COR-L47 (cell line): ENCODE data around the gene WLS.
"Not testable (repeated sequence)": the region's sequence is repeated elsewhere in the genome, so short reads cannot be mapped to it uniquely, and the experiment has no call there.

Experiments used
- DNase-seq: peaks from one replicate; lab custom pipeline; 2025; lab: John Stamatoyannopoulos, UW

The WLS gene

DNA sequence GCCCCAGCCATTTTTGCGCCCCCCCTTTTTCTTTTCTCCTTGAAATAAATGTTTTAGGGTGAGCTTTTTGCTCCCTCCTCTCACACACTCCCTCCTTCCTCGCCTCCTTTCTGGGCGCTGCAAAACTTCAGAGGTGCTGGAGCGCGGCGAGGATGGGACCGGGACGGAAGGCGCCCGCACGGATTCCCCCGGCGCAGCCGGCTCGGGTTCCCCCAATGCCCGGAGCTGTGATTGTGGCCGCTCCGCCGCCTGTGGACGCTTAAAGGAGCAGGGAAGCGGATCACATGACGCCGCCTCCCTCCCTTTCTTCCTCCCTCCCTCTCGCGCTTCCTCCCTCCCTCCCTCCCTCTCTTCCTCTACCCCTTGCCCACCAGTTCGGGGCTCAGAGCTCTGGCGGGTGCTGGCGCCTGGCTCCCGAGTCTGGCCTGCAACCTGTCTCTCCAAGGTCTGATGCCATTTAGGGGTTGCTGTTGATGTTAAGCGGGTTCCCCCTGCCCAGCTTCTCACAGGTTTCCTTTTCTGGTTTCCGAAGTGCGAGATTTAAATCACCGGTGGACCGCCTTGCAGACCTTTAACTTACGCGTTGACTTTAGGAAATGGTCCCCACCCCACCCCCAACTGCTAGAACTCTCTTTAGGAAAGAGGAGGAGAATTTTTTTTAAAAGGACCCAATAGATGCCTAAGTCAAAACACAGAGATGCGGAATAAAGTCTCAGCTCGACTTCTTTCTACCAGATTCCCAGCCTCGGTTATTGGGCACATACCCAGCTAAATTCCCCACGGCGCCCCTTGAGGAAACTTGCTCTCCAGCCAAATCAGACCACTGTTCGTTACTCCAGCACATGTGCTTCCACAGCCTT is at the start of gene WLS:
Gene WLS, minus strand, starts transcription at position 235 of the 860 bp plus-strand sequence. Its CDS starts 224 bp downstream, at position 11.
- DNase-seq: peak; percentile 24

- no peak for DNase-seq
These were observed 48.0 kb upstream of the WLS start for GRCh38 chr1:68280286-68280685.

GRCh38 chr1:68279846-68280245 is 47.5 kb upstream of the WLS start:
- no peak for DNase-seq

DNA sequence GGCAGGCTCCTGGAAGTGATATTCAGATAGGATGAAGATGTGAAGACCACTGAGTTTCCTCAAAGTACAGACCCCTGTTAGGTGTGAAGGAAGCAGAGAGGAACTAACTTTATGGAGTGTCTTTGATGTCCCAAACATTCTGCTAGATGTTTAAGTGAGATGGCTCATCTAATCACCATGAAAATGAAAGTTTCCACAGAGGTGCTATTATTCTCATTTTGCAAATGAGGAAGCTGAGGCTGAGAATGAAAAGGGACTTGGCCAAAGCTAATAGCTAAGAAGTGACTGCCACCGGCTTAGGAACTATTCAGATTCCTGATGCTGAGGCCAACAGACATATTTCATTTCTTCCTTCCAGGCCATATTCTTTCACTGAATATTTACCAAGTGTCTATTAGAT is 45.9 kb upstream of the WLS start:
- DNase-seq: no peak

DNA sequence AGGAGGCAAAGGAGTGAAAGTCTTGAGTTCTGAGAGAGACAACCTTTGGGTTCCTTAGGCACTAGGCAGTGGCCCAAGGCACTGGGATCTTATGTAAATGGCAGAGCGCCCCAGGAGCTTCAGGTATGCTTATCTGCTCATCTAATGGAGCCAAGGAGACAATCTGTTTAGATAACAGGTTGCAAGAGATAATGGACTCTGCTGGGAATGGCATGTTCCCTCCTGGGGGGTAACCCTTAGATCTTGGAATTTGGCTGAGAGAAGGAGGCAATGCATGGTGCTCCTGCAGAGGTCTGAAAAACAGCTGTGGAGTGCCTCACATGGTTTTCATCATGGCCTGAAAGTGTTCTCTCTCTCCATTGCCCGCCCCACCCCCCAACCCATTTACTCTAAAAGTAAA is 44.1 kb upstream of the WLS start:
- no peak for DNase-seq

DNA sequence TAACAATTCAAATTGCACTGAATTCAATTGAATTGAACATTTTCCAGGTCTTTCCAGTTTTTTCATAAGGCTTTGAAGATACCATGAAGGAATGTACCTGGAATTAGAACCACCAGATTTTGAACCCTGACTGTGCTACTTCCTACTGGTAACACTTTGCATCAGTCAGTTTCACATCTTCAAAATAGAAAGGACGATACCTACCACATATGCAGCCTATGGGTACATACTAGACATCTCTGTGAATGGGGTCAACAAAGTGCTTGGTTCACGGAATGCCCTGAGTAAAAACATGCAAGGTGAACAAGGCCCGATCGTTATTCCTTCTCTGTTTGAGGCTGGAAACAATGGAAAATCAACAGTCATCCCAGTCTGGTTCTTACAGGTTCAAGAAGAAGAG is 41.2 kb upstream of the WLS start:
- no peak for DNase-seq

DNA sequence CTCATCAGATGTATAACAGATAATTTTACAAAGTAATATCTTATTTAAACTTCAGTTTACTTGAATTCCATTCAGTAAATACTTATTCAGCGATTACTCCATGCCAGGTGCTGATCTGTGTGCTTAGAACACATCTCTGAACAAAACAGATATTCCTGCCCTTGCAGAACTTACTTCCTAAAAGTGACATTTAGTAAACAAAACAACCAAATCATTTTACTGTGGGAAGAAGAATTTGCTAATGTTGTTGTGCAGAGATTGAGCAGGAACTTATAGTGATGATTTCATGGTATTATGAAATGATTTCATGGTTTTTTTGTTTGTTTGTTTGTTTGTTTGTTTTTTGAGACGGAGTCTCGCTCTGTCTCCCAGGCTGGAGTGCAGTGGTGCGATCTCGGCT is 39.3 kb upstream of the WLS start:
- DNase-seq: no peak

GRCh38 chr1:68270951-68271350 is 38.6 kb upstream of the WLS start:
- DNase-seq: no peak

- DNase-seq: no peak
These were observed 37.5 kb upstream of the WLS start for GRCh38 chr1:68269637-68270430.

GRCh38 chr1:68268896-68269483 is 36.7 kb upstream of the WLS start:
- DNase-seq: no peak

- not testable (repeated sequence) for DNase-seq
These were observed 24.5 kb upstream of the WLS start for GRCh38 chr1:68256824-68257223.

DNA sequence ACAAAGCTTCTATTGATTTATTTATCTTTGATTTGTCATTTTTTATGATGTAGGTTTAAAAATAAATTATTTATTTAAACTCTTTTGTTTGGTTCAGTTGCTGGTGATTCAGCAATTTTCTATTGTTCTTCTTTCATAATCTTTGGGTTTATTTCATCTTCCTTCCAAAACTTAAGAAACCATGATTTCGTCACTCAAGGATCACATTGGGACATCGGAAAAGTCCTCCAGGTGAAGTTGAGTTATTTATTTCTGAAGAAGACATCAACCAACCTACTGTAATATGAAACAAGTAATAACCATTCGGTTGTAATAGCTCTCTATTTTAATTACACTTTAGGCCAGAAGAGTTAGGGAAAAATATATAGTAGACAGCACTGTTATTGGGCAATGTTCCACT is 23.0 kb upstream of the WLS start:
- no peak for DNase-seq

DNA sequence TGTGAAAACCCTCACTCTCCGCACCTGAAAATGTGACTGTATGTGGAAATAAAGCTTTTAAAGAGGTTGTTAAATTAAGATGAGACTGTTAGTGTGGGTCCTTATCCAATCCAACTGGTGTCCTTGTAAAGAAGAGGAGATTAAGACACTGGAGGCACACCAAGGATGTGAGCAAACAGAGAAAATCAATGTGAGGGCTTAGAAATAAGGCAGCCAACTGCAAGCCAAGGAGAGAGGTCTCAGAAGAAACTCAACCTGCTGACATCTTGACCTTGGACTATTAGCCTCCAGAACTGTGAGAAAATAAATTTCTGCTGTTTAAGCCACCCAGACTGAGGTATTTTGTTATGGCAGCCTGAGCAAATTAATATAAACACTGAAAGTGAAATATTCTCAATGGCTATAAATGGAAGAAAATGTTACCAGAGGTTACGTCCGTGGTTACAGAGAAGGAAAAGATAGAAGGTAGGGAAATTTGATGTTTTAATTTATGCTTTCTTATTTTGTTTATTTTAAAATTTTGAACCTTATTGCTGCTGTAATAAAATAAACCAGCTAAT is 22.4 kb upstream of the WLS start:
- no peak for DNase-seq

GRCh38 chr1:68237040-68237439 is 4.7 kb upstream of the WLS start:
- no peak for DNase-seq

DNA sequence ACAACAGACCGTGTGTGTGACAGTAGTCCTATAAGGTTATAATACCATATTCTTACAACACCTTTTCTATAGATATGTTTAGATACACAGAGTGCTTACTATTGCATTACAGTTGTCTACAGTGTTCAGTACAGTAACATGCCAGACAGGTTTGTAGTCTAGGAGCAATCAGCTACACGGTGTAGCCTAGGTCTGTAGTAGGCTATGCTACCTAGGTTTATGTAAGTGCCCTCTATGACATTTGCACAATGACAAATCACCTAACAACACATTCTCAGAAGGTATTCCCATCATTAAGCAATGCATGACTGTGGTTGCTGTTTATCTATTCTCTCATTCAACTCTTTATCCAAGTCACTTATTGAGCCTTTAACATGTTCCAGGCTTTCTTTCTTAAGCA is 1.8 kb upstream of the WLS start:
- no peak for DNase-seq

GRCh38 chr1:68233202-68233601 is 879 bp upstream of the WLS start:
- no peak for DNase-seq

GRCh38 chr1:68231627-68232288 is 565 bp downstream of the WLS start:
- DNase-seq: peak; percentile 5

GRCh38 chr1:68230901-68231626 is 1.3 kb downstream of the WLS start:
- no peak for DNase-seq

- DNase-seq: no peak
These were observed 1.9 kb downstream of the WLS start for GRCh38 chr1:68230484-68230802.

GRCh38 chr1:68229650-68230483 is 2.5 kb downstream of the WLS start:
- no peak for DNase-seq

DNA sequence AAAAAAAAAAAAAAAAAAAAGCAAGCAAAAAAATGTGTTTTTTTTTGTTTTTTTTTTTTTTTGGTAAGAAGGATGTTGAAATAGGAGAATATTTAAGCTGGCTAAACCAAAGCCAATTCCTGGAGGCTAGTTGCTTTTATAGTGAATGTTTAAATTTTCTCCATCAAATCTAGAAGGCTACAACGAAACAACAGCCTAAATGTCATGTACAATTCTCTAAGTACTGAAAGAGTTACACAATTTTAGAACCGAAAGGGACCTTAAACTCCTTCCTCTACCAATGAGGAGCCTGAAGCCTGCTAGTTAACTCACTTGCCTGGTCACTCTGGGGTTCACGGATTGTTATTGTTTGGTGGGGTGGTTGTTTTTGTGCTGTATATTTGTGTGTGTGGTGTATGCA is 3.5 kb downstream of the WLS start:
- no peak for DNase-seq
